HG03575 (cell line): ENCODE results near the gene CHRNA7.

Experiments used
- ATAC-seq: cut with Tn5 transposase; IDR thresholded peaks from one replicate; pipeline ENCODE4 v1.9.1; 2021; ENCODE audit not compliant: unreplicated experiment, insufficient number of reproducible peaks, low FRiP score; ENCODE audit errors: extremely low read depth

CHRNA7 gene

GRCh38 chr15:32057876-32058425 lies 27.6 kb downstream of the CHRNA7 start:
- ATAC-seq, result no peak

GRCh38 chr15:32060706-32061105 lies 30.4 kb downstream of the CHRNA7 start:
- ATAC-seq, result no peak

- ATAC-seq, result no peak
These were observed 36.8 kb downstream of the CHRNA7 start for GRCh38 chr15:32067115-32067514.

GRCh38 chr15:32089851-32090359 lies 59.6 kb downstream of the CHRNA7 start:
- ATAC-seq, result no peak

GRCh38 chr15:32091505-32092380 lies 61.4 kb downstream of the CHRNA7 start:
- no peak for ATAC-seq

GRCh38 chr15:32096213-32096612 lies 65.9 kb downstream of the CHRNA7 start:
- no peak for ATAC-seq

- ATAC-seq, result no peak
These were observed 66.8 kb downstream of the CHRNA7 start for GRCh38 chr15:32096916-32097617.

- ATAC-seq, result no peak
These were observed 67.7 kb downstream of the CHRNA7 start for GRCh38 chr15:32098033-32098432.

GRCh38 chr15:32099097-32099785 lies 68.9 kb downstream of the CHRNA7 start:
- ATAC-seq, result no peak

GRCh38 chr15:32099956-32100684 lies 69.8 kb downstream of the CHRNA7 start:
- no peak for ATAC-seq

GRCh38 chr15:32104061-32104995 lies 74.0 kb downstream of the CHRNA7 start:
- ATAC-seq, result no peak

GRCh38 chr15:32105258-32106241 lies 75.2 kb downstream of the CHRNA7 start:
- no peak for ATAC-seq

GRCh38 chr15:32106401-32107381 lies 76.4 kb downstream of the CHRNA7 start:
- no peak for ATAC-seq

GRCh38 chr15:32107477-32108080 lies 77.3 kb downstream of the CHRNA7 start:
- ATAC-seq, result no peak

GRCh38 chr15:32108661-32109060 lies 78.3 kb downstream of the CHRNA7 start:
- ATAC-seq, result no peak
